Tibial nerve (tissue), 4 donors: ENCODE results near the gene CCDC169. TPM values are rescaled to one million over a fixed set of nuclear protein-coding genes. Genes with fewer than 3 reads are reported as not detected.

Experiments
- DNase-seq, 2 donors: peaks; one replicate each; pipeline ENCODE4 v3.0.0-alpha.2; 2019; ENCODE audit warnings: low spot score in 2 of 2
- H3K27ac ChIP-seq, 4 donors: fragments of 200-600 bp; sonication (generic) in 3 of 4; one replicate each; pipeline ENCODE4 v1.5.1; 2017 to 2019; ENCODE audit warnings: mild to moderate bottlenecking in 1 of 4
- H3K27me3 ChIP-seq, 2 donors: fragments of 200-600 bp; sonication (generic) in 1 of 2; one replicate each; pipeline versions ENCODE4 v1.5.1 to v1.6.0; 2017 to 2019
- H3K36me3 ChIP-seq, 3 donors: fragments of 200-600 bp; sonication (generic); one replicate each; pipeline ENCODE4 v1.5.1; 2018 to 2019
- H3K4me1 ChIP-seq, 4 donors: fragments of 200-600 bp; sonication (generic) in 3 of 4; one replicate each; pipeline ENCODE4 v1.5.1; 2017 to 2019
- H3K4me3 ChIP-seq, 4 donors: fragments of 200-600 bp; sonication (generic) in 3 of 4; one replicate each; pipeline ENCODE4 v1.5.1; 2017 to 2019; ENCODE audit warnings: mild to moderate bottlenecking in 1 of 4, moderate library complexity in 1 of 4
- H3K9me3 ChIP-seq, 4 donors: fragments of 200-600 bp; sonication (generic) in 3 of 4; one replicate each; pipeline ENCODE4 v1.5.1; 2017 to 2019
- EP300 ChIP-seq, 2 donors: sonication (generic); formaldehyde crosslinking; IDR thresholded peaks; one replicate each; pipeline ENCODE4 v1.6.1; 2017; ENCODE audit warnings: antibody characterized with exemption in 2 of 2, mild to moderate bottlenecking in 1 of 2
- POLR2A ChIP-seq, 2 donors: fragments of 450-650 bp; IDR thresholded peaks; one replicate each; pipeline ENCODE4 v1.6.1; 2017; ENCODE audit warnings: antibody characterized with exemption in 2 of 2, mild to moderate bottlenecking in 2 of 2, moderate library complexity in 2 of 2
- WGBS, 2 donors: methylation state at CpG; one replicate each; pipeline ENCODE4 v1.1.5; 2018; 5-methylcytosine and 5-hydroxymethylcytosine counted together
- total RNA-seq, 4 donors: library from RNA; depleted of rRNA; stranded (reverse); fragments of >200 nt; gene quantifications; one replicate each; pipeline ENCODE4 v1.1.0, GENCODE V29; 2016
- TF ChIP-seq, protein P1 (sequence below), 5 experiments: fragments of 200-600 bp in 3 of 5; fragments of 450-650 bp in 2 of 5; sonication (generic) in 3 of 5; IDR thresholded peaks; one replicate each; pipeline ENCODE4 v1.5.1; 2016 to 2019; ENCODE audit warnings: antibody characterized with exemption in 5 of 5, mild to moderate bottlenecking in 3 of 5, moderate library complexity in 2 of 5

Gene CCDC169
- total RNA-seq, 4 donors from 2014 or later = 0.30 to 0.63 (median 0.39) TPM; not detected in 1

DNA sequence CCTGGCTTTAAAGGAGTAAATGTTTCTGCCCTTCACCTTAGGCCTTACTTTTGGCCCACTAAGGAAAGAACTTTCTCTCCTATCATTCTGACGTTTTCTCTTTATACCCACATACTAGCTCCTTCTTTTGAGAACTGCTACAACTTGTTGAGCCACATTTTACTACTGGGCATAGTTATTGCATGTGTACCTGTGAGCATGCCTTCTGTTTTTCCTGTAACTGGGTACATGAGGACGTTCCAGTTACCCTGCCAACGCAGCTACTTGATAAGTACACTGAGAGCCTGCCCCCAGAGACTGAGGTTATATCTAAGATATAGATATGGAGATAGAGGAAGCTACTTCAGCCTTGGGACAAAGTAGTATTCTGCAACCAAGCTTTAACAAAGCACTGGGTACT lies 3.5 kb downstream of the CCDC169 start:
- peaks cover 0 to 15% (median 3%) of the 10 kb centered on the region in 4 donors for H3K4me1 ChIP-seq
- no peaks in the 10 kb centered on the region for H3K9me3 ChIP-seq
- DNase-seq = no peak
- H3K27ac ChIP-seq = no peak overlapping the region
- H3K4me3 ChIP-seq = no peak overlapping the region
- H3K36me3 ChIP-seq = no peaks in the 10 kb centered on the region
- no peak for TF ChIP-seq EP300 (IDR thresholded peaks at IDR 0.05)
- no peak for TF ChIP-seq POLR2A (IDR thresholded peaks at IDR 0.05)
- no peaks in the 10 kb centered on the region for H3K27me3 ChIP-seq
- WGBS, 2 donors = 84% methylated on average over 3 of the region's 3 CpGs

DNA sequence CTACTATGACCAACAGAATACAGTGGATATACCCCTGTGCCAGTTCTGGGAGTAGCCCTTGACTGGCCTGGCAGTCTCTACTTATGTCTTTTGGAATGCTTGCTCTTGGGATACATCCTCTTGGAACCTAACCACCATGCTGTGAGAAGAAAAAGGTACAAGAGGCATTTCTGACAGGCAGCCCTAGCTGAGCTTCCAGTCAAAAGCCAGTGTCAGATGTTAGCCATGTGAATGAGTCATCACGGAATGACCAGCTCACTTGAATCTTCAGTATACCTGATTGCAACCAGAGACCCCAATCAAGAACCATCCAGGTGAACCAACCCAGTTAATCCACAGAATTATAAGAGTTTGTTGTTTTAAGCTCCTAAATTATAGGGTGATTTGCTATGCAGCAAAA lies 4.1 kb downstream of the CCDC169 start:
- DNase-seq = no peak
- 72 to 93% methylated on average over 1 of the region's 1 CpG for WGBS, 2 donors
- Histone ChIP-seq H3K27me3 (no peaks in the 10 kb centered on the region), H3K36me3 (no peaks in the 10 kb centered on the region), H3K27ac (no peak overlapping the region), H3K9me3 (no peaks in the 10 kb centered on the region), H3K4me3 (no peak overlapping the region), H3K4me1 (peaks cover 0 to 9% (median 1%) of the 10 kb centered on the region in 4 donors)
- no peak for TF ChIP-seq EP300 (IDR thresholded peaks at IDR 0.05)
- no peak for TF ChIP-seq POLR2A (IDR thresholded peaks at IDR 0.05)
- TF ChIP-seq, protein P1, sequence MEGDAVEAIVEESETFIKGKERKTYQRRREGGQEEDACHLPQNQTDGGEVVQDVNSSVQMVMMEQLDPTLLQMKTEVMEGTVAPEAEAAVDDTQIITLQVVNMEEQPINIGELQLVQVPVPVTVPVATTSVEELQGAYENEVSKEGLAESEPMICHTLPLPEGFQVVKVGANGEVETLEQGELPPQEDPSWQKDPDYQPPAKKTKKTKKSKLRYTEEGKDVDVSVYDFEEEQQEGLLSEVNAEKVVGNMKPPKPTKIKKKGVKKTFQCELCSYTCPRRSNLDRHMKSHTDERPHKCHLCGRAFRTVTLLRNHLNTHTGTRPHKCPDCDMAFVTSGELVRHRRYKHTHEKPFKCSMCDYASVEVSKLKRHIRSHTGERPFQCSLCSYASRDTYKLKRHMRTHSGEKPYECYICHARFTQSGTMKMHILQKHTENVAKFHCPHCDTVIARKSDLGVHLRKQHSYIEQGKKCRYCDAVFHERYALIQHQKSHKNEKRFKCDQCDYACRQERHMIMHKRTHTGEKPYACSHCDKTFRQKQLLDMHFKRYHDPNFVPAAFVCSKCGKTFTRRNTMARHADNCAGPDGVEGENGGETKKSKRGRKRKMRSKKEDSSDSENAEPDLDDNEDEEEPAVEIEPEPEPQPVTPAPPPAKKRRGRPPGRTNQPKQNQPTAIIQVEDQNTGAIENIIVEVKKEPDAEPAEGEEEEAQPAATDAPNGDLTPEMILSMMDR (IDR thresholded peaks at IDR 0.05) = no peak

DNA sequence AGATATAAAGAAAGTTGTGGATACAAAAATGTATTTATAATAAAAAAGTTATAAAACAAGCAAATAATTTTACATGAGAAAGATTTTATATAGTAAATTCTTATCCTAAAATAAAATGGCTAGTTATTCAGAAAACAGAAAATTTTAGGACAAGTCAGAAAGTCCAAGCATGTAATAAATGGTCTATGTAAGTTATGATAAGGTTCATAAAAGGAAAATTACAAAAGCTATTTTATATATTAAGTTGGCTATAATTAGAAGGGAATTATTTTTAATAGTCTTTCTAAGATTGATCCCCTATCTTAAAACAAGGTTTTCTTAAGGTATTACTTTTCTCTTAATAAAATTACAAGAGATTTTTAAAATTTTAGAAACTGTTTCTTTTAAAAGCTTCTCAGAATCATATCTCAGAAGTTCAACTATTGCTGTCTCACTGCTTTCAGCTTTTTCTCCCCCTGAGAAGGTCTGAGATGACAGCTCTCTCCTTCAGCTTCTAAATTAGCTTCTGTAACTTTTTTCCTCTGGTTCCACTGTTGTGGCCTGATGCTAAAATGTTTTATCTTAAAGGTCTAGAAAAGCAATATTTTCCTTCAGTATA lies 8.7 kb downstream of the CCDC169 start:
- no peak for DNase-seq

DNA sequence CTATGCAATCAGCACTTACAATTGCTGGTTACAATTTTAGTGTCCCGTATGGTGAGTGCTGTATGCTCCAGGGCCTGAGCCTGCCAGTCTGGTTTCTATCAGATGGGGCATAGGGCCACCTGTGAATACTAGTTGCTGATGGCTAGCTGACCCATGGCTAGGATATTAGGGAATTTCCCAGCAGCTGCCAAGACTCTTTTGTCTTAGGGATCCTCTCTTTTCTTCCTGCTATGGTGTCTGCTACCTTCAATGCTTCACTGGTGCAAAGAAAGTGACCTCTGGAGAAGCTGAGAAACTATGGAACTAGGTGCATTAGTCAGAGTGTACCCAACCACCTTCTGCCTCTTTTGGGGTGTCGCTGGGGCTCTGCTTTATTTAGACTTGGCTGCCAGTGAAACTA lies 11.6 kb downstream of the CCDC169 start:
- Histone ChIP-seq H3K4me1 (no peaks in the 10 kb centered on the region), H3K9me3 (no peaks in the 10 kb centered on the region), H3K36me3 (no peaks in the 10 kb centered on the region), H3K27ac (no peak overlapping the region), H3K27me3 (no peaks in the 10 kb centered on the region), H3K4me3 (no peak overlapping the region)
- DNase-seq = no peak
- WGBS, 2 donors = 78 to 84% methylated on average over 2 of the region's 2 CpGs
- TF ChIP-seq EP300 (IDR thresholded peaks at IDR 0.05) = no peak
- no peak for TF ChIP-seq POLR2A (IDR thresholded peaks at IDR 0.05)
- TF ChIP-seq, protein P1 (IDR thresholded peaks at IDR 0.05) = no peak

More for the DNA sequence above, 8.7 kb downstream of the CCDC169 start:
- Histone ChIP-seq H3K27ac (no peak overlapping the region), H3K9me3 (no peaks in the 10 kb centered on the region), H3K27me3 (no peaks in the 10 kb centered on the region), H3K36me3 (no peaks in the 10 kb centered on the region), H3K4me3 (no peak overlapping the region), H3K4me1 (no peaks in the 10 kb centered on the region)
- TF ChIP-seq EP300 (IDR thresholded peaks at IDR 0.05) = no peak
- TF ChIP-seq, protein P1 (IDR thresholded peaks at IDR 0.05) = no peak
- TF ChIP-seq POLR2A (IDR thresholded peaks at IDR 0.05) = no peak

DNA sequence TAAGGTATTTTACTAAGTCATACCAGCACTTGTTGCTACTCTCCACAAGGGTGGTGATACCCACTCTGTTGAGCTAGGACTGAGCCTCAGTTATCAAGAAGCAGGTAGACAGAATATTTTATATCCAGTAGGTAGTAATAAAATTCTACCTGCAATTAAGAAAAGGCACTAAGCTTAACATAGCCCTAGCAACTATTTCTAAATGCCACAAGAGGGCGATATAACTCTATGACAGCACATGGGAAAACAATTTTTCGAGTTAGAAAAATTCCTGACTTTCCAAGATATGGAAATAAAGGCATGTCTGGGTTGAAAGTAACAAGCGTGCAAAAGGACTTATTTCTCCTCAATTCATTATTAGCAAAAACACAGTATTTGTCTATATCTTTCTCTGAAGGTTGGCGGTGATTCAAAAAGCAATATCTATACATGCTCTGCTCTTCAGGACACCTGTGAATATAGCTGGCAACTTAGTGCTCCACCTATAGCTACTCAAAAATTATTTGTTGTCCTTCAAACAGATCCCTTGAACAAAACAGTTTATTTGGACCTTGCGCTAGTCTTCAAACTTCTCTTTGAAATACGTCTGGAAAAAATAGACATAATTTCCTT lies 14.7 kb downstream of the CCDC169 start:
- 40 to 41% methylated on average over 6 of the region's 6 CpGs for WGBS, 2 donors
- TF ChIP-seq, protein P1 (IDR thresholded peaks at IDR 0.05) = peak; percentile 64 to 85 (median 78)
- TF ChIP-seq POLR2A (IDR thresholded peaks at IDR 0.05) (no peak), EP300 (IDR thresholded peaks at IDR 0.05) (no peak)
- no peak overlapping the region for H3K27ac ChIP-seq
- no peaks in the 10 kb centered on the region for H3K27me3 ChIP-seq
- H3K4me1 ChIP-seq = no peaks in the 10 kb centered on the region
- no peaks in the 10 kb centered on the region for H3K36me3 ChIP-seq
- DNase-seq = no peak
- no peak overlapping the region for H3K4me3 ChIP-seq
- no peaks in the 10 kb centered on the region for H3K9me3 ChIP-seq
